Activated CD4-positive, alpha-beta T cell treated with anti-CD3 and anti-CD28 coated beads, Interleukin-2, Interleukin-6, amounts not matched to agents 100 ng/mL and 50 ng/mL, durations not matched to agents 16 hours and 8 hours (primary cell): Measurements from ENCODE around the gene CANX.

Experiments
- DNase-seq: peaks from one replicate; pipeline ENCODE4 v3.0.0-alpha.2; 2020

CANX gene

GRCh38 chr5:179779826-179780225 lies 81.1 kb downstream of the CANX start:
- no peak for DNase-seq

- DNase-seq: no peak
These were observed 81.6 kb downstream of the CANX start for GRCh38 chr5:179780362-179780761.
